HepG2 (cell line): Measurements from ENCODE around the gene MIX23. TPM values are rescaled to one million over a fixed set of nuclear protein-coding genes. Genes with fewer than 3 reads are reported as not detected.

ENCODE experiments used
- CHD2 ChIP-seq: IDR thresholded peaks from 2 replicates; pipeline ENCODE4 v1.6.1; 2011; ENCODE audit warnings: low read depth, low read length, improper control_type of control experiment
- ELF3 ChIP-seq: IDR thresholded peaks from 2 replicates; pipeline ENCODE4 v1.6.1; 2016; ENCODE audit warnings: missing genetic modification reagents, missing compliant biosample characterization
- FLYWCH1 ChIP-seq: sonication (generic); formaldehyde crosslinking; IDR thresholded peaks from 2 replicates; pipeline ENCODE4 v1.8.1; 2023; ENCODE audit warnings: mild to moderate bottlenecking, missing genetic modification reagents
- LCORL ChIP-seq, 2 experiments: fragments of 450-650 bp in 1 of 2; sonication (generic) in 1 of 2; formaldehyde crosslinking in 1 of 2; IDR thresholded peaks; 2 replicates each; pipeline versions ENCODE4 v1.5.0 to v1.6.1; 2017 to 2020; ENCODE audit warnings: antibody characterized with exemption in 1 of 2, missing genetic modification reagents in 1 of 2
- NCOA1 ChIP-seq: sonication (generic); formaldehyde crosslinking; IDR thresholded peaks from 2 replicates; pipeline ENCODE4 v1.9.0; 2021; ENCODE audit warnings: missing genetic modification reagents
- NFE2 ChIP-seq: sonication (generic); formaldehyde crosslinking; IDR thresholded peaks from 2 replicates; pipeline ENCODE4 v1.4.0; 2020; ENCODE audit warnings: missing genetic modification reagents
- NFRKB ChIP-seq: fragments of 450-650 bp; IDR thresholded peaks from 2 replicates; pipeline ENCODE4 v1.6.1; 2017
- NPAS2 ChIP-seq: sonication (generic); formaldehyde crosslinking; IDR thresholded peaks from 2 replicates; pipeline ENCODE4 v1.8.0; 2022; ENCODE audit warnings: mild to moderate bottlenecking, missing genetic modification reagents, borderline replicate concordance
- PBX2 ChIP-seq: IDR thresholded peaks from 2 replicates; pipeline ENCODE4 v1.6.1; 2016; ENCODE audit warnings: control low read depth
- POLR2AphosphoS2 ChIP-seq: IDR thresholded peaks from 2 replicates; pipeline ENCODE4 v1.6.1; 2011; ENCODE audit warnings: low read depth, low read length, improper control_type of control experiment
- RARG ChIP-seq: sonication (generic); formaldehyde crosslinking; IDR thresholded peaks from 2 replicates; pipeline ENCODE4 v1.4.0; 2020; ENCODE audit warnings: low read depth, mild to moderate bottlenecking, missing genetic modification reagents
- SIX4 ChIP-seq: sonication (generic); formaldehyde crosslinking; IDR thresholded peaks from 2 replicates; pipeline ENCODE4 v1.4.0; 2020; ENCODE audit warnings: missing genetic modification reagents
- SP2 ChIP-seq: sonication (generic); formaldehyde crosslinking; IDR thresholded peaks from 2 replicates; pipeline ENCODE4 v1.5.1; 2020; ENCODE audit warnings: mild to moderate bottlenecking, missing genetic modification reagents
- ZNF318 ChIP-seq: sonication (generic); formaldehyde crosslinking; IDR thresholded peaks from 2 replicates; pipeline ENCODE4 v1.4.0; 2020; ENCODE audit warnings: mild to moderate bottlenecking, missing genetic modification reagents
- ZNF546 ChIP-seq: sonication (generic); formaldehyde crosslinking; conservative IDR thresholded peaks from 2 replicates; pipeline ENCODE4 v1.8.1; 2023; ENCODE audit warnings: mild to moderate bottlenecking, missing genetic modification reagents
- ZNF652 ChIP-seq: IDR thresholded peaks from 2 replicates; pipeline ENCODE4 v1.6.1; 2016; ENCODE audit warnings: low read depth, borderline replicate concordance
- polyA plus RNA-seq, 8 experiments: library from polyadenylated mRNA; depleted of rRNA in 3 of 8; stranded (reverse) in 7 of 8; unstranded in 1 of 8; fragments of >200 nt; fragmentation: Illumina TruSeq in 4 of 8; extraction: Trizol in 4 of 8; gene quantifications; 2 replicates each; pipeline versions ENCODE4 v1.2.1 to v1.2.3, GENCODE V29; 2011 to 2016; ENCODE audit warnings: low read depth in 4 of 8, missing spikeins in 1 of 8, mixed read lengths in 1 of 8; ENCODE audit not compliant: insufficient read depth in 1 of 8
- total RNA-seq, 5 experiments: library from RNA; depleted of rRNA; stranded (reverse); fragments of >200 nt; fragmentation: Illumina TruSeq; extraction: Trizol; gene quantifications; 2 replicates each; pipeline ENCODE4 v1.2.3, GENCODE V29; 2016; ENCODE audit warnings: low read depth in 1 of 5
- TF ChIP-seq, protein P1 (sequence below): sonication (generic); formaldehyde crosslinking; IDR thresholded peaks from 2 replicates; pipeline ENCODE4 v1.4.0; 2020; ENCODE audit warnings: missing genetic modification reagents, borderline replicate concordance

The MIX23 gene
- total and polyA plus RNA-seq, 2 of the 13 experiments (the other 11 are each of a cell fraction or from before 2014, with no cell fraction given), result 20.0 to 152 TPM

DNA sequence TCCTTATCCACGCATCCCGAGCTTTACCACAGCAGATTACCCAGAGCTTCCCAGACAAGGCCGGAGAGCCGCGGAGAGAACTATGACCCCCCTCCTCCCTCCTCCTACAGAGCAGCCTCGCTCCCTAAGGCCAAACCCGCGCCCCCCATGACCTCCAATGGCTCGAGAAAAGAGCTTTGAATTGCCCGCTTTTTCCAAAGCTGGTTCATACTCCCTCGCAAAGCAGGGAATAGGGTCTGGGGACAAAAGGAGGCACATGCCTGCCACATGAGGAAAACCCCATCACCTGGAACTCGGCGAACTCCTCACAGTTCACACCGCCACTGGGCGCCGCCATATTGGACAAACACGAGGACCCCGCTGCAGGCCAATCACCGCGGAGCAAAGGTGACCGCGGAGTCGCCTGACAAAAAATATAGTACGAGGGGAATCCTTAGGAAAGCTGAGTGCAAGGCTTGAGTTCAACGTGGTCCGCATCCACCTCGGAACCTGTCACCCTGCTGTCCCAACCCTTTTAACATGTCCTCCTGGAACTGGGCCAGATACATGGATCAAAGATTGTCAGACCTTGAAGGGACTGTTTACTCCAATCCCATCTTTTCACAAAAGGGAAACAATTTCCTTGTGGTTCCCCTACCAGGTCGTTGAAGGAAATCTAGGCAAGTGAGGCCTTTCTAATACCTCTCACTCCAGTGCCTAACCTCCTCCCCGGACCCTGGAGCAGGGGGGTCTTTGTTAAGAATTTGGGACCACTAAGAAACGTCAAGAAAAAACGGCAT is at the start of gene MIX23 (continued):
- TF ChIP-seq SIX4, result no peak
- TF ChIP-seq SP2, result no peak
- no peak for TF ChIP-seq NPAS2 (CRISPR knock-in tag)
- TF ChIP-seq, protein P1, sequence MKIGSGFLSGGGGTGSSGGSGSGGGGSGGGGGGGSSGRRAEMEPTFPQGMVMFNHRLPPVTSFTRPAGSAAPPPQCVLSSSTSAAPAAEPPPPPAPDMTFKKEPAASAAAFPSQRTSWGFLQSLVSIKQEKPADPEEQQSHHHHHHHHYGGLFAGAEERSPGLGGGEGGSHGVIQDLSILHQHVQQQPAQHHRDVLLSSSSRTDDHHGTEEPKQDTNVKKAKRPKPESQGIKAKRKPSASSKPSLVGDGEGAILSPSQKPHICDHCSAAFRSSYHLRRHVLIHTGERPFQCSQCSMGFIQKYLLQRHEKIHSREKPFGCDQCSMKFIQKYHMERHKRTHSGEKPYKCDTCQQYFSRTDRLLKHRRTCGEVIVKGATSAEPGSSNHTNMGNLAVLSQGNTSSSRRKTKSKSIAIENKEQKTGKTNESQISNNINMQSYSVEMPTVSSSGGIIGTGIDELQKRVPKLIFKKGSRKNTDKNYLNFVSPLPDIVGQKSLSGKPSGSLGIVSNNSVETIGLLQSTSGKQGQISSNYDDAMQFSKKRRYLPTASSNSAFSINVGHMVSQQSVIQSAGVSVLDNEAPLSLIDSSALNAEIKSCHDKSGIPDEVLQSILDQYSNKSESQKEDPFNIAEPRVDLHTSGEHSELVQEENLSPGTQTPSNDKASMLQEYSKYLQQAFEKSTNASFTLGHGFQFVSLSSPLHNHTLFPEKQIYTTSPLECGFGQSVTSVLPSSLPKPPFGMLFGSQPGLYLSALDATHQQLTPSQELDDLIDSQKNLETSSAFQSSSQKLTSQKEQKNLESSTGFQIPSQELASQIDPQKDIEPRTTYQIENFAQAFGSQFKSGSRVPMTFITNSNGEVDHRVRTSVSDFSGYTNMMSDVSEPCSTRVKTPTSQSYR, result no peak
- TF ChIP-seq ZNF318, result no peak; the same call in 1 of the 2 replicates
- TF ChIP-seq ZNF652 (CRISPR knock-in tag), result no peak
- no peak for TF ChIP-seq CHD2
- TF ChIP-seq POLR2AphosphoS2, result no peak
- TF ChIP-seq PBX2 (CRISPR knock-in tag), result no peak
- no peak for TF ChIP-seq ELF3
- TF ChIP-seq LCORL (IDR thresholded peaks at IDR 0.05), result no peak
- TF ChIP-seq LCORL (CRISPR knock-in tag; IDR thresholded peaks at IDR 0.05), result peak; percentile 42; the same call in 1 of the 2 replicates
- TF ChIP-seq ZNF546 (CRISPR knock-in tag), result 0 out of 2 replicates have a peak, but pooled peaks have one; percentile 19
- peak; percentile 37; the same call in 1 of the 2 replicates for TF ChIP-seq RARG
- no peak for TF ChIP-seq NFE2 (CRISPR knock-in tag)
- no peak for TF ChIP-seq FLYWCH1 (CRISPR knock-in tag)
- 0 out of 2 replicates have a peak, but pooled peaks have one; percentile 34 for TF ChIP-seq NCOA1 (CRISPR knock-in tag)
- no peak for TF ChIP-seq NFRKB
